ENCODE data around the gene NAGA.
"Not testable (repeated sequence)": the region's sequence is repeated elsewhere in the genome, so short reads cannot be mapped to it uniquely, and the experiment has no call there.

NAGA gene

DNA sequence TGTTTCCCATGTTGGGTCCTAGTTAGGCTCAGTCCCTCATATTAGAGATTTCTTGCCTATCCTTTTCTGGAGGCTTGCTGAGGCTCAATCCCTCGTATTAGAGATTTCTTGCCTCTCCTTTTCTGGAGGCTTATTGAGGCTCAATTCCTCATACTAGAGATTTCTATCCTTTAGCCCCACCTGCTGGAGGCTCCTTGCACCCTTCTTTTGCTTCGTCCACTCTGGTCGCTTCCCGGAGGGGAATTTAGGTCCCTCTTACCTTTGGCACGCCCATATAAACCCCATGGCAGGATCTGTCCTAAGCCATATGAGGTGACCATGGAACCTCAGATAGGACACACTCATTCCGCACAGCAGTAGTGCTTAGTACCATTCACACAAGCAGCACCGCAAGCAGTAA, 44.1 kb upstream of the NAGA start:
- H3K27me3 ChIP-seq (ENCODE audit: insufficient read depth, low read length, poor library complexity, severe bottlenecking): no peaks in the 10 kb centered on the region
- H2AFZ ChIP-seq (ENCODE audit: low read length): no peak overlapping the region
- no peaks in the 10 kb centered on the region for H3K36me3 ChIP-seq (ENCODE audit: insufficient read depth, low read length)
- H3K4me3 ChIP-seq (ENCODE audit: low read length, poor library complexity, severe bottlenecking): no peak overlapping the region
- peaks cover 6% of the 10 kb centered on the region; the same call in 1 of the 2 replicates for H3K9me3 ChIP-seq (ENCODE audit: insufficient read depth, low read depth, low read length)
- H3F3A ChIP-seq (ENCODE audit: low read depth): no peaks in the 10 kb centered on the region
- H3K4me2 ChIP-seq (ENCODE audit: low read depth, low read length, poor library complexity, severe bottlenecking): no peak overlapping the region
- H3K79me2 ChIP-seq (ENCODE audit: insufficient read depth, low read length): no peaks in the 10 kb centered on the region
- H3K9ac ChIP-seq (ENCODE audit: low read depth, low read length, poor library complexity, severe bottlenecking): no peak overlapping the region
- H3K9me2 ChIP-seq (replicated peaks; ENCODE audit: low read depth, low read length): no peaks in the 10 kb centered on the region
- TF ChIP-seq, protein P1, sequence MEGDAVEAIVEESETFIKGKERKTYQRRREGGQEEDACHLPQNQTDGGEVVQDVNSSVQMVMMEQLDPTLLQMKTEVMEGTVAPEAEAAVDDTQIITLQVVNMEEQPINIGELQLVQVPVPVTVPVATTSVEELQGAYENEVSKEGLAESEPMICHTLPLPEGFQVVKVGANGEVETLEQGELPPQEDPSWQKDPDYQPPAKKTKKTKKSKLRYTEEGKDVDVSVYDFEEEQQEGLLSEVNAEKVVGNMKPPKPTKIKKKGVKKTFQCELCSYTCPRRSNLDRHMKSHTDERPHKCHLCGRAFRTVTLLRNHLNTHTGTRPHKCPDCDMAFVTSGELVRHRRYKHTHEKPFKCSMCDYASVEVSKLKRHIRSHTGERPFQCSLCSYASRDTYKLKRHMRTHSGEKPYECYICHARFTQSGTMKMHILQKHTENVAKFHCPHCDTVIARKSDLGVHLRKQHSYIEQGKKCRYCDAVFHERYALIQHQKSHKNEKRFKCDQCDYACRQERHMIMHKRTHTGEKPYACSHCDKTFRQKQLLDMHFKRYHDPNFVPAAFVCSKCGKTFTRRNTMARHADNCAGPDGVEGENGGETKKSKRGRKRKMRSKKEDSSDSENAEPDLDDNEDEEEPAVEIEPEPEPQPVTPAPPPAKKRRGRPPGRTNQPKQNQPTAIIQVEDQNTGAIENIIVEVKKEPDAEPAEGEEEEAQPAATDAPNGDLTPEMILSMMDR (conservative IDR thresholded peaks at IDR 0.05; ENCODE audit: low read length): peak; percentile 59
- TF ChIP-seq EZH2phosphoT487 (IDR thresholded peaks at IDR 0.05; ENCODE audit: borderline replicate concordance): no peak
- no peaks in the 10 kb centered on the region for H4K20me1 ChIP-seq (ENCODE audit: insufficient read depth, low read length, poor library complexity, severe bottlenecking)
- peaks cover 5% of the 10 kb centered on the region for H3K4me1 ChIP-seq (ENCODE audit: insufficient read depth, low read length, poor library complexity, severe bottlenecking)

GRCh38 chr22:42112793-42113192, 42.2 kb upstream of the NAGA start:
- H3K9me3 ChIP-seq (ENCODE audit: insufficient read depth, low read depth, low read length); H3K4me3 ChIP-seq (ENCODE audit: low read length, poor library complexity, severe bottlenecking); H3K27me3 ChIP-seq (ENCODE audit: insufficient read depth, low read length, poor library complexity, severe bottlenecking); H3F3A ChIP-seq (ENCODE audit: low read depth); H3K36me3 ChIP-seq (ENCODE audit: insufficient read depth, low read length); H3K9me2 ChIP-seq (replicated peaks; ENCODE audit: low read depth, low read length); H3K9ac ChIP-seq (ENCODE audit: low read depth, low read length, poor library complexity, severe bottlenecking); H3K4me2 ChIP-seq (ENCODE audit: low read depth, low read length, poor library complexity, severe bottlenecking); H3K79me2 ChIP-seq (ENCODE audit: insufficient read depth, low read length); H2AFZ ChIP-seq (ENCODE audit: low read length); H4K20me1 ChIP-seq (ENCODE audit: insufficient read depth, low read length, poor library complexity, severe bottlenecking); H3K4me1 ChIP-seq (ENCODE audit: insufficient read depth, low read length, poor library complexity, severe bottlenecking): not testable (repeated sequence)
- TF ChIP-seq, protein P1 (conservative IDR thresholded peaks at IDR 0.05; ENCODE audit: low read length): peak; percentile 55

- Histone ChIP-seq H3K9me3 (ENCODE audit: insufficient read depth, low read depth, low read length) (peaks cover 6% of the 10 kb centered on the region; the same call in 1 of the 2 replicates), H3K4me2 (ENCODE audit: low read depth, low read length, poor library complexity, severe bottlenecking) (no peak overlapping the region), H3K36me3 (ENCODE audit: insufficient read depth, low read length) (no peaks in the 10 kb centered on the region)
Measured at GRCh38 chr22:42111798-42112197, 41.2 kb upstream of the NAGA start.

More at GRCh38 chr22:42111798-42112197, 41.2 kb upstream of the NAGA start:
- no peaks in the 10 kb centered on the region for H4K20me1 ChIP-seq (ENCODE audit: insufficient read depth, low read length, poor library complexity, severe bottlenecking)
- no peak overlapping the region for H2AFZ ChIP-seq (ENCODE audit: low read length)
- H3K4me3 ChIP-seq (ENCODE audit: low read length, poor library complexity, severe bottlenecking): no peak overlapping the region
- H3F3A ChIP-seq (ENCODE audit: low read depth): no peaks in the 10 kb centered on the region
- no peaks in the 10 kb centered on the region for H3K4me1 ChIP-seq (ENCODE audit: insufficient read depth, low read length, poor library complexity, severe bottlenecking)
- H3K9ac ChIP-seq (ENCODE audit: low read depth, low read length, poor library complexity, severe bottlenecking): no peak overlapping the region
- TF ChIP-seq, protein P1 (conservative IDR thresholded peaks at IDR 0.05; ENCODE audit: low read length): 0 out of 2 replicates have a peak, but pooled peaks have one; percentile 13
- no peak for TF ChIP-seq EZH2phosphoT487 (IDR thresholded peaks at IDR 0.05; ENCODE audit: borderline replicate concordance)
- H3K79me2 ChIP-seq (ENCODE audit: insufficient read depth, low read length): no peaks in the 10 kb centered on the region
- no peaks in the 10 kb centered on the region for H3K27me3 ChIP-seq (ENCODE audit: insufficient read depth, low read length, poor library complexity, severe bottlenecking)
- H3K9me2 ChIP-seq (replicated peaks; ENCODE audit: low read depth, low read length): no peaks in the 10 kb centered on the region
